Measurements from ENCODE around the gene ZNF462. TPM values are rescaled to one million over a fixed set of nuclear protein-coding genes. Genes with fewer than 3 reads are reported as not detected.
"Not testable (repeated sequence)": the region's sequence is repeated elsewhere in the genome, so short reads cannot be mapped to it uniquely, and the experiment has no call there.

ZNF462 gene
- total and polyA plus RNA-seq, 9 donors: 7.0 to 18.8 (median 9.2) TPM

- Histone ChIP-seq H3K9me3 (replicated peaks; ENCODE audit: control insufficient read depth, low read depth, low read length) (peaks cover 4% of the 10 kb centered on the region), H3K4me3 (ENCODE audit: low read length) (no peak overlapping the region), H3K36me3 (ENCODE audit: control insufficient read depth, insufficient read depth, low read length) (no peaks in the 10 kb centered on the region), H3K4me1 (ENCODE audit: control insufficient read depth, insufficient read depth, low read length) (no peaks in the 10 kb centered on the region), H3K27me3 (ENCODE audit: control insufficient read depth, insufficient read depth, low read length) (no peaks in the 10 kb centered on the region), H3K27ac (ENCODE audit: low read length) (no peak overlapping the region)
- no CpG with 5 or more reads among the region's 2 CpGs for WGBS (ENCODE audit: insufficient coverage)
- DNase-seq: no peak
Measured at GRCh38 chr9:106835840-106836239, 27.1 kb upstream of the ZNF462 start.

- H3K27me3 ChIP-seq (ENCODE audit: control insufficient read depth, insufficient read depth, low read length): no peaks in the 10 kb centered on the region
Measured at GRCh38 chr9:106843371-106843770, 19.6 kb upstream of the ZNF462 start.

GRCh38 chr9:106846307-106846706 lies 16.7 kb upstream of the ZNF462 start:
- no peak for DNase-seq
- no peaks in the 10 kb centered on the region for H3K9me3 ChIP-seq (replicated peaks; ENCODE audit: control insufficient read depth, low read depth, low read length)
- no peak overlapping the region for H3K4me3 ChIP-seq (ENCODE audit: low read length)
- H3K27ac ChIP-seq (ENCODE audit: low read length): no peak overlapping the region
- H3K4me1 ChIP-seq (ENCODE audit: control insufficient read depth, insufficient read depth, low read length): no peaks in the 10 kb centered on the region
- H3K36me3 ChIP-seq (ENCODE audit: control insufficient read depth, insufficient read depth, low read length): no peaks in the 10 kb centered on the region
- no CpG with 5 or more reads among the region's 1 CpG for WGBS (ENCODE audit: insufficient coverage)
- H3K27me3 ChIP-seq (ENCODE audit: control insufficient read depth, insufficient read depth, low read length): no peaks in the 10 kb centered on the region

More at GRCh38 chr9:106843371-106843770, 19.6 kb upstream of the ZNF462 start:
- no peak overlapping the region for H3K27ac ChIP-seq (ENCODE audit: low read length)
- no CpG with 5 or more reads among the region's 1 CpG for WGBS (ENCODE audit: insufficient coverage)
- H3K4me3 ChIP-seq (ENCODE audit: low read length): no peak overlapping the region
- no peaks in the 10 kb centered on the region for H3K9me3 ChIP-seq (replicated peaks; ENCODE audit: control insufficient read depth, low read depth, low read length)
- peak; percentile 43 for DNase-seq
- no peaks in the 10 kb centered on the region for H3K36me3 ChIP-seq (ENCODE audit: control insufficient read depth, insufficient read depth, low read length)
- no peaks in the 10 kb centered on the region for H3K4me1 ChIP-seq (ENCODE audit: control insufficient read depth, insufficient read depth, low read length)

- WGBS (ENCODE audit: insufficient coverage): no CpG with 5 or more reads among the region's 2 CpGs
- Histone ChIP-seq H3K4me1 (ENCODE audit: control insufficient read depth, insufficient read depth, low read length) (no peaks in the 10 kb centered on the region), H3K27ac (ENCODE audit: low read length) (no peak overlapping the region), H3K4me3 (ENCODE audit: low read length) (no peak overlapping the region), H3K36me3 (ENCODE audit: control insufficient read depth, insufficient read depth, low read length) (no peaks in the 10 kb centered on the region), H3K9me3 (replicated peaks; ENCODE audit: control insufficient read depth, low read depth, low read length) (no peaks in the 10 kb centered on the region), H3K27me3 (ENCODE audit: control insufficient read depth, insufficient read depth, low read length) (no peaks in the 10 kb centered on the region)
- no peak for DNase-seq
Measured at GRCh38 chr9:106846857-106847256, 16.1 kb upstream of the ZNF462 start.

- not testable (repeated sequence) for H3K4me1 ChIP-seq (ENCODE audit: control insufficient read depth, insufficient read depth, low read length); H3K9me3 ChIP-seq (replicated peaks; ENCODE audit: control insufficient read depth, low read depth, low read length); H3K4me3 ChIP-seq (ENCODE audit: low read length); H3K27ac ChIP-seq (ENCODE audit: low read length); H3K36me3 ChIP-seq (ENCODE audit: control insufficient read depth, insufficient read depth, low read length); H3K27me3 ChIP-seq (ENCODE audit: control insufficient read depth, insufficient read depth, low read length); DNase-seq
- WGBS (ENCODE audit: insufficient coverage): 96% methylated on average over 4 of the region's 8 CpGs
Measured at GRCh38 chr9:106851640-106852039, 11.3 kb upstream of the ZNF462 start.

- no peak overlapping the region for H3K27ac ChIP-seq (ENCODE audit: low read length)
- H3K4me1 ChIP-seq (ENCODE audit: control insufficient read depth, insufficient read depth, low read length): peaks cover 10% of the 10 kb centered on the region
- H3K36me3 ChIP-seq (ENCODE audit: control insufficient read depth, insufficient read depth, low read length): no peaks in the 10 kb centered on the region
- DNase-seq: no peak
- WGBS (ENCODE audit: insufficient coverage): no CpG with 5 or more reads among the region's 3 CpGs
- H3K27me3 ChIP-seq (ENCODE audit: control insufficient read depth, insufficient read depth, low read length): peaks cover 21% of the 10 kb centered on the region
- no peaks in the 10 kb centered on the region for H3K9me3 ChIP-seq (replicated peaks; ENCODE audit: control insufficient read depth, low read depth, low read length)
- H3K4me3 ChIP-seq (ENCODE audit: low read length): no peak overlapping the region
Measured at GRCh38 chr9:106857811-106858470, 5.0 kb upstream of the ZNF462 start.

- peak; percentile 75 for DNase-seq
- H3K36me3 ChIP-seq (ENCODE audit: control insufficient read depth, insufficient read depth, low read length): no peaks in the 10 kb centered on the region
- H3K9me3 ChIP-seq (replicated peaks; ENCODE audit: control insufficient read depth, low read depth, low read length): no peaks in the 10 kb centered on the region
- H3K4me3 ChIP-seq (ENCODE audit: low read length): peak overlapping the region; percentile 78
- H3K4me1 ChIP-seq (ENCODE audit: control insufficient read depth, insufficient read depth, low read length): peaks cover 16% of the 10 kb centered on the region
- H3K27me3 ChIP-seq (ENCODE audit: control insufficient read depth, insufficient read depth, low read length): peaks cover 21% of the 10 kb centered on the region
- H3K27ac ChIP-seq (ENCODE audit: low read length): peak overlapping the region; percentile 87
- WGBS (ENCODE audit: insufficient coverage): under 1% methylated on average over 22 of the region's 43 CpGs
Measured at GRCh38 chr9:106859957-106860720, 2.8 kb upstream of the ZNF462 start.

- Histone ChIP-seq H3K36me3 (ENCODE audit: control insufficient read depth, insufficient read depth, low read length) (no peaks in the 10 kb centered on the region), H3K4me1 (ENCODE audit: control insufficient read depth, insufficient read depth, low read length) (peaks cover 16% of the 10 kb centered on the region), H3K9me3 (replicated peaks; ENCODE audit: control insufficient read depth, low read depth, low read length) (no peaks in the 10 kb centered on the region), H3K27me3 (ENCODE audit: control insufficient read depth, insufficient read depth, low read length) (peaks cover 21% of the 10 kb centered on the region), H3K4me3 (ENCODE audit: low read length) (peak overlapping the region; percentile 78), H3K27ac (ENCODE audit: low read length) (peak overlapping the region; percentile 87)
- WGBS (ENCODE audit: insufficient coverage): under 1% methylated on average over 36 of the region's 51 CpGs
- DNase-seq: peak; percentile 78
Measured at GRCh38 chr9:106860721-106861639, 2.0 kb upstream of the ZNF462 start.

- Histone ChIP-seq H3K27me3 (ENCODE audit: control insufficient read depth, insufficient read depth, low read length) (peaks cover 21% of the 10 kb centered on the region), H3K4me1 (ENCODE audit: control insufficient read depth, insufficient read depth, low read length) (peaks cover 16% of the 10 kb centered on the region), H3K4me3 (ENCODE audit: low read length) (peak overlapping the region; percentile 78), H3K36me3 (ENCODE audit: control insufficient read depth, insufficient read depth, low read length) (no peaks in the 10 kb centered on the region), H3K27ac (ENCODE audit: low read length) (peak overlapping the region; percentile 87), H3K9me3 (replicated peaks; ENCODE audit: control insufficient read depth, low read depth, low read length) (no peaks in the 10 kb centered on the region)
- DNase-seq: no peak
- WGBS (ENCODE audit: insufficient coverage): no CpG with 5 or more reads among the region's 15 CpGs
Measured at GRCh38 chr9:106861640-106862109, 1.3 kb upstream of the ZNF462 start.

All from muscle of leg (tissue), 11 donors.